ENCODE results near the gene CD79B.

The CD79B gene

DNA sequence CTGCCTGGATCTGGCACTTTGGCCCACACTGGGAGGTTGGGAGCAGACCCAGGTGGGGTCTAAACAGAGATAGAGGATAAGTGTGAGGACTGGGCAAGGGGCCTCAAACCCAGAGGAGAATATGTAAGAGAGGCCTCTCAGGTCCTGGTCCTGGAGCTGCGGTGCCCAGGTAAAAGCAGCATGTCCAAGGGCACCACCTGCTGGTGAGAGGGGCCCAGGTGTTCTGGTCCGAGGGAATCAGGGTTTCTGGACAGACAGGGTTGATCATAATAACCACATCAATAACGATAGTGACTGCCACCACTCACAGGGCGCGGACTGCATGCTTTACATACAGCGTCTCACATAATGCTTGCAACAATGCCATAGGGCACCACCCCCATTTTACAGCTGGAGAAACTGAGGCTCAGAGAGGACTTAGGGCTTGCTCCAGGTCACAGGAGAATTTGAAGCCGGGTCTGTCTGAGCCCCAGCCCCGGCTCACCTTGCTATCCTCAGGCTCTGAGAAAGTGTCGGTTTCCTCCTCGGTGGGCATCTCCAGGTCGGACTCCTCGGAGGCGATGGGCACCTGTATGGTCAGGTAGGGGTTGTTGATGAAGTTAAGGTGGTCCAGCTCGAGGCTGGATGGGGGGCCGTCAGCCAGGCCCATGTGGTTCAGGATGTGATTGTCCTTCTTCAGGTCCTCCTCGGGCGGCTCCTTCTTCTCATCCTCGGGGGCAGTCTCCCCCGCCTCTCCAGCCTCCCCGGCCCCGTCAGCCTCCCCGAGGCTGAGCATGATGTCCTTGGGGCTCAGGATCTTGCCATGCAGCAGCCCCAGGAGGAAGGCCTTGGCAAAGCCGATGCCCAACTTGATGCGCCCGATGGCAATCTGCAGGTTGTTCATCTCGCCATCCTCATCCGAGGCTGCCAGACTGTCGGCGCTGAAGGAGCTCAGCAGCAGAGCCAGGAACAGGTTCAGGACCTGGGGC, 19.1 kb upstream of the CD79B start:
- DNase-seq = no peak

DNA sequence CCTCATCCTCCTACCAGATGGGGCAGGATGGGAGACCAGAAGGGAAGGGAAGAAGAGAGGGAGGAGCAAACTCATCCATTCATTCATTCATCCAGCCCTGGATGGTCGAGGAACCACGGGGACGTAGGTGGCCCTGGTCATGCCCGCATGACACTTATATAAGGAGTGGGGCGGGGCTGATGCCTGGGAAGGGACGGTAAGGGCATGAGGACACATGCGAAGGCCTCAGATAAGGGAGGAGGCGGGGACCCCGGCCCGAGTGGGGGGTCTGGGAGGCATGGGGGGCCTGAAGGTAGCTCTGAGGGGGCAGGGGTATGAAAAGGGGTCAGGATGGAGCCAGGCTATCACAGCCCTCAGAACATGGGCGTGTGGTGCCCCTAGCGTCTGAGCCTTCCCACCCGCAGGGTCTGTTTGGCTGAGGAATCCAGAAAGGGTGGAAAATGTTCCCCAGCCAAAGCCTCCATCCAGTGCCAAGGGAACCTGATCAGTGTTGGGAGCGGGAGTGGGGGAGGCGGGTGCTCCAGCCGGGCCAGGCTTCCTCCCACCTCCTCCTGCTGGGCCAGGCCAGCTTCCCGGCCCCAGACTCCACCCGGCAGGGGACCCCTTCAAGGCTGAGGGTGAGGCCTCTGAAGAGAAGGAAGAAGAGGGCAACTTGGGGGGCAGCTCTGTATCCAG, 17.6 kb upstream of the CD79B start:
- no peak for DNase-seq

DNA sequence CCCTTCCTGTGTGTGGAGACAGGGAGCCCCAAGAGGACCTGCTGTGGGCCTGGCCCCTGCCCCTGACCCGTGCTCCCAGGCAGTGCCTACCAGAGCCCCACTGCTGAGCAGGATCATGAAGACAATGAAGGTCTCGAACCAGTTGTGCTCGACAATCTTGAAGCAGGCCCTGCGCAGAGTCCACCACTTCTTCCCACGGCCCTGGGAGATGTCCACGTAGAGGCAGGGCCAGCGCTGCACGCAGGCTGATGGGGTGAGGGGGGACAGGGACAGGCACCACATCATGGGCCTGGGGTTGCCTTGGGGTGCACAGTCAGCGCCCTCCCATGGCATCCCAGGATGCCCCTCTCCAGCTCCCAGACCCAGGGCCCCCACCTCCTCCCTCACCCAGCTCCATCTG, 16.4 kb upstream of the CD79B start:
- DNase-seq = no peak

DNA sequence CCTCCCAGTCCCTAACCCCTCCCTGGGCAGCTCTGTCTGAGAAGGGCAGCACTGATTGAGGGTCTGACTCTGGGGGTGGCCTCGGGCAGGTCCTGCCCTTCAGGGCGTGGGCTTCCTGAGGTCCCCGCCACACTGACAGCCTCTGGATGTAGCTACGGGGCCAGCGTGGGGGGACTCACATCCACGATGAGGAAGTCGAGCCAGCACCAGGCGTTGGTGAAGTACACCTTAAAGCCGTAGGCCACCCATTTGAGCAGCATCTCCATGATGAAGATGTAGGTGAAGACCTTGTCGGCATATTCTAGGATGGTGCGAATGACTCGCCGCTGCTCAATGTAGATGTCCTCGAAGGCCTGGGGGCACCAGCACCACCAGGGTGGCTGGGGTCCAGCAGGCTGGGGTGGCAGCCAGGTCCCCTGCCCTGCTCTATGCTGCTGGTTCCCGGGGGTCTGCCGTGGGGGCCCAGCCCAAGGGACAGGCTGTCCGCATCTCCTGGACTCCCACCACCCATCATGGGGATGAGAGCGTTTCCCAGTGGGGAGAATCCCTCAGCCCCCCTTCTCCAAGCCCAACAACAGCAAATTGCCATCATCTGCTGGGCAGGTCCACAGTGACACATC, 15.7 kb upstream of the CD79B start:
- no peak for DNase-seq

DNA sequence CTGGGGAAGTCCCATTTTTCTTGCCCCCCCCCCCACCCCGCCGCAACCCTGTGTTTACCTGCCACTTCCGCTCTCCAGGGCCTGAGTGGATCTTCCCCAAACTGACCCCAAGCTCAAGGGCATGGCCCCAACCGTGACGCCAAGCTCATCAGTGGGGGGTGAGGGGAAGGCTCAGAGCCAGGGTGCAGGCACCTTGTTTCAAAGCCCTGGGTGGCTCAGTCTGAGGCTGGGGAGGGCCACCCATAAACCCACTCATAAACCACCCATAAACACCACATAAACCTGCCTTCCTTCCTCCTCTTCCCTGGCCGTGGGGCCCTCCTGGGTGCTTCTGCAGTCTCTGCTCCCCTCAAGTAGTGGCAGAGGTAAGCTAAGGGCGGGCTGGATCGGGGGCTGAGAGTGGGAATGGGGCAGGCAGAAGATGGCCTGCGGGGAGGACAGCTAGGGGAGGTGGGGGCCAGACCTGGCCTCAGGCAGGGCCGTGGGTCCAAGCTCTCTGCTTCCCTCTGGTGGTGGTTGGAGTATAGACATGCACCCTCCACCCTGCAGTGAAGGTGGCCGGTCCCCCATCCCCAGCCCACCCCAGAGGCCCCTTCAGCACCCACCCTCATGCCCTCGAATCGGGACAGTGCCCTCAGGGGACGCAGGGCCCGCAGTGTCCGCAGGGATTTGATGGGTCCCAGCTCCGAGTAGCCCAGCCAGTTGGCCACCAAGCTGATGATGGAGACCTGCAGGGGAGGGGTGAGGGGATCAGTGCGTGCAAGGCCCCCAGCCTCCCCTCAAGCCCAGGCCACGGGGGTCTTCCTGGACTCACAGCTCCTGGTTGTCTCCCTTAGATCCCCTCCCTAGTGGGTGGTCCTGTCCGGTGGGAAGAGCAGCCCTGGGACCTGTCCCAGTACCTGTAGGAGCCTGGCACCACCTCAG, 14.6 kb upstream of the CD79B start:
- peak; percentile 69 for DNase-seq

DNA sequence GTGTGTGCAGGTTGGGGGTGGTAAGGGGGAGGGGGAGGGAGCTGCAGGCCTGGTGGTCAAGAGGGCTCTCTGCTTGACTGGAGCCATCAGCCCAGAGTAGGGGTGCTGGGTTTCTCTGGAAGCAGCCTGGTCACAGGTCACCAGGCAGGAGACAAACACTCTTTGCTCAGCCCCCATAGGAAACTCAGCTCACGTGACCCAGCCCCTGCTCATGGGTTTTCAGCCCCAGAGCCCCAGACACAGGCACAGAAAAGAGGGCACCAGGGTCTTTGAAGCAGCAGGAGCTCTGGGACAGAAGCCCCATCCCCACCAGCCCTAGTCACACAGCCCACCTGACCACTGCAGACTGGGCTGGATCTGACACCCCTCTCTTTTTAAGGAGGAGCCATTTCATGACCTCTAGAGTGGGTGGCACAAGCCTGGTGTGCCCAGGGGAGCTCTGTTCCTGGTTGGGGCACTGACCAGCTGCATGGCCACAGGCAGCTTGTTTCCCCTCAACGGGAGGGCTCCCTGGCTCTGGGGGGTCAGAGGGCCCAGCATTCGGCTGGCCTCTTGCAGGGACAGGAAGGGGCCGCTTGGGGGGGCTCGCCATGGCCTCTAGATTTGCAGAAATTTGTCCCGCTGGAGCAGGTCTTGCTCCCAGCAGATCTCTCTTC, 13.8 kb upstream of the CD79B start:
- no peak for DNase-seq

DNA sequence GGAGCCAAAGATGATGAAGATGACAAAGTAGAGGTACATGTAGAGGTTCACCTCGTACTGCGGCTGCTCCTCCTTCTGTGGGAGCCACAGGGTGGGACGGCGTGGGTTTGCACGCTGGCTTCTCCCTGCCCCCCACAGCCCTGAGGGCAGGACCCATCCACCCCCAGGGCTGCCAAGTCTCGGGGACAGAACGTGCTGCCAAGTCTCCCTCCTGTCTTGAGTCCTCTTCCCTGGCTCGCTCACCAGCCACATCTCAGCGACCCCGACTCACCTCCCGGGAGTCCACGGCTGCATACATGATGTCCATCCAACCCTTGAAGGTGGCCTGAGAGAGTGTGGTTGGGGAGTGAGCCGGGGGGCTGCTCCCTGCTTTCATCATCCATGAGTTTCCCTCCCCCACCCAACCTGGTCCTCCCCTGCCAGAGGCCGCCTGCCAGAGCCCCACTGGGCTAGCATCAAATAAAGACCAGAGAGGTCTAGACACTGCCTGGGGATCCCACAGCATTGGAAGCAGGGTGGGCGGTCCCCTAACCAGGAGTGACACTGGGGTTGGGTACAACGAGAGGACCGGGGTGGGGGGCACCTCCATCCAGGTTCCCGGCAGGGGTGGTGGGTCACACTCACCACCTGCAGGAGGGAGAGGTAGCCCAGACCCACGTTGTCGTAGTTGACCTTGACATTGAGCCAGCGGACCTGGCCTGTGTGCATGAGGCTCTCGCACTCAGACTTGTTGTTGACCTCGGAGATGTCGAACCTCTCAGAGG, 12.8 kb upstream of the CD79B start:
- DNase-seq = no peak

DNA sequence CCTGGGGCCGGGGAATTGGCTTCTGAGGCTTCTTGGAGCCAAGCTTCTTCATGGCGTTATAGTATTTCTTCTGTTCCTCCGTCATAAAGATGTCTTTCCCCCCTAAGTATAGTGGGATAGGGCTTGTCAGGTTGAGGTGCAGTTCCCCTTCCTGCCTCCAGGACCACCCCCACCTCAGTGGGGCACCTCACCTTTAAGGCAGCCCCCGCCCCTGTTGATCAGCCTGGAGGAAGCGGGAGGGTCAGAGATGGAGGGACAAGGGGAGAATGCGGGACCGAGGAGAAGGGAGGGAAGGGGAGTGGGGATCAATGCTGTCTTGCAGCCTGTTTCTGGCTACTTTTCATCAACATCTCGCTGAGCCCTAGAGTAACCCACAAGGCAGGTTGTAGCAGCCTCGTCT, 11.6 kb upstream of the CD79B start:
- no peak for DNase-seq

DNA sequence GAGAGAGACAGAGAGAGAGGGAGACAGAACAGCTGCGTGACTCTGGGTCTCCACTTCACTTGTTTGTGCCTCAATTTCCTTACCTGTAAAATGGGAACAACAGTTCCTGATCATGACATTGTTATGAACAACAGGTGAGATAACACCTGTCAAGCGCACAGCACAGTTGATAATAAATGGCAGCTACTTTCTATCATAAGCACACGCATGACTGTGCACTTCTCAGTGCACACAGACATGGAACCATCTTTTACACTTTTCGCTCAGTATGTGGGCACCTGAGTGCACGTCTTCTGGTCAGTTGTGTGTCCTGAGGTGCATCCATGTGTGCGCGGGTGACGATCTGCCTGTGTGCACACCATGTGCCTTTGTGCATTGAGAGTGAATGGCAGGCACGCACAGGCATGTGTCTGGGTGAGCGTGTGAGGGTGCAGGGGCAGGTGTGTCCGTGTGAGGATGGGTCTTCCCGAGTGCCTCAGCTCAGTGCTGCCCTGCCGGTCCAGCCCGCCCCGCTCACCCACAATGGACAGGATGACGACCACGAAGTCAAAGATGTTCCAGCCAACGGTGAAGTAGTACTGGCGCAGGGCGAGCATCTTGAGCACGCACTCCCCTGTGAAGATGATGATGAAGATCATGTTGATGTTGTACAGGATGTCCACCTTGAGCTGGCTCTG, 10.3 kb upstream of the CD79B start:
- DNase-seq = no peak

DNA sequence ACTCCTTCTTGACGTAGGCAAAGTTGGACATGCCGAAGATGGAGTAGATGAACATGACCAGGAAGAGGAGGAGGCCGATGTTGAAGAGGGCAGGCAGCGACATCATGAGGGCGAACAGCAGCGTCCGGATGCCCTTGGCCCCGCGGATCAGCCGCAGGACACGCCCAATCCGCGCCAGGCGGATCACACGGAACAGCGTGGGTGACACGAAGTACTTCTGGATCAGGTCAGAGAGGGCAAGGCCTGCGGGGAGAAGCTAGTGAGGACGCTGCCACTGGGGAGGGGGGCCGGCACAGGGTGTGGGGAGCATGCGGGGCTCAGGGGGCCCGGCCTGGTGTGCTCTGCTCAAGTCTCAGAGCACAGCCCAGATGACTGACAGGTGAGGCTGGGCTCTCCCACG, 9.6 kb upstream of the CD79B start:
- DNase-seq = no peak

DNA sequence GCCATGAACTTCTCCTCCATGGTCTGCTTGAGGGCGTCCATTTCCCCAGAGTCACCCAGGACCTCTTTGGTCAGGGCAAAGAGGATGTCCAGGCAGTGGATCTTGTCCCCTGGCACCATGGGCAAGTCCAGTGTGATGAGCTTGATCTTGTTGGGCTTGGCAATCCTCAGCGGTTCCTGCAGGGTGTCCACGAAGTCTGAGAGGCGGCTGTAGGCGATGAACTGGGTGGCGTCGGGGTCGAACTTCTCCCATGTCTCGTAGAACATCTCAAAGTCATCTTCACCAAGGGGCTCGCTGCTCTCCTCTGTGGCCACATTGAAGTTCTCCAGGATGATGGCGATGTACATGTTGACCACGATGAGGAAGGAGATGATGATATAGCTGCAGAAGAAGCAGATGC, 9.0 kb upstream of the CD79B start:
- DNase-seq = no peak

DNA sequence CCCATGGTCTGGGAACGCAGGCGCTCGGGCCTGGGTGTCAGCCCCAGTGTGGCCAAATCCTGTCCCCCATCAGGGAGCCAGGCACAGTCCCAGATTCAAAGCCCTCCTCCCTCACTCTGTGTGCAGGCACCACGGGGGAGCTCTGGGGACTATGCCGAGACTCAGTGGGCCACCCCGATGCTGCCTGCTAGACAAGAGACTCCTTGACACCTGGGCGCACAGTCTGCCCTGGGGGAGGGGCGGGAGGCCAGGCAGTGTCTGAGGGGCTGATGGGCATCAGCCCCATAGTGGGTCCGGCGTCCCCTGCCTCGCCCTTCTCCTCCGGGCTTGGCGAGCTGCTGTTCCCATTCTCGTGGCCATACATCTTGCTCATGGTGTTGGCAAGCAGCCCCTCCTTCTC, 8.5 kb upstream of the CD79B start:
- no peak for DNase-seq

DNA sequence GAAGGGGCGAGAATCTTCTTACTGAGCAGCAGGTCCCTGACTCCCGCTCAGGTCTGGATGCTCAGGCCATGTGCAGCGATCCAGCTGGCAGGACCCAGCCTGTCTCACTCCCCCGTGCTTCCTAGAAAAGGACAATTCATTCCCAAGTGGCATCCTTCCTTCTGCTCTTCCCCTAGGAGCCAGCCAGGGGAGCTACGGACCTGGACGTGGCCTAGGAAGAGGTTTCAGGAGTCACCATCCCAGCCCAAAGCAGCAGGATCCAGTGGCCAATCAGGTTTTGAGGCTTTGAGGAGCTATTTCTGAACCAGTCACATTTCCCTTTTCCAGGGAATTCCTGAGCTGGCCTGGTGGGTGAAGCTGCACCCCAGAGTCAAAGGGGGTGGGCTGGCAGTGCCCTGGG, 7.8 kb upstream of the CD79B start:
- no peak for DNase-seq

DNA sequence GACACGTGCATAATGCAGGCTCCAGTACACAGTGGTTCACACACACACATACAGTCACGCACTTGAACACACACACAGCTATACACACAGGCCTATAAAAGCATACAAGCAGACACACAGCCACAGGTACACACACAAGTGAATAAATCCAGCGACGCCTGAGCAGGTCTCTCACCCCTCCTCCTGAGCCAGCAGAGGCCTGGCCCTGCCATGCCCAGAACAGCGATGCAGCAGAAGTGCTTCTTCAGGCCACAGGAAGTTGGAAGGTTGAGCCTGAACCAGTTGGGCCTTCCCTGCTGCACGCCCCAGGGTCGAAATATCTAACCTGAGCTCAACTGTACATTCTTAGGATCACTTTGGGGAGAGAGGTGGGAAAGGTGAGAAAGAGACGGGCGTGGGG, 7.3 kb upstream of the CD79B start:
- no peak for DNase-seq

DNA sequence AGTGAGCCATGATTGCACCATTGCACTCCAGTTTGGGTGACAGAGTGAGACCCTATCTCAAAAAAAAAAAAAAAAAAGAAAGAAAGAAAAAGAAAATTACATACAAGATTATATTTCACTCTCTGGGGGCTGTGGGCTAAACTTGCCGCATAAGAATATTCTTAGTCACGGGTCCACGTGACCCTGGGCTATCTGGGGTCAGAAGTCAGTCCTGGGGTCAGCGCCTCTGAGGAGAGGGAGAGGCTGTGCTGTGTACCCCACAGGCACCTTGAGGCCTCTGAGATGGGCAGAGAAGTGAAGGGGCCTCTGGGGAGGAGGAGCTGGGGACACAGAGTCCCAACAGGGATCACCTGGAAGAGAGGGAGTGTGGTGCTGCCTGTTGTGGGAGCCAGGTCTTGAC, 5.8 kb upstream of the CD79B start:
- DNase-seq = no peak

DNA sequence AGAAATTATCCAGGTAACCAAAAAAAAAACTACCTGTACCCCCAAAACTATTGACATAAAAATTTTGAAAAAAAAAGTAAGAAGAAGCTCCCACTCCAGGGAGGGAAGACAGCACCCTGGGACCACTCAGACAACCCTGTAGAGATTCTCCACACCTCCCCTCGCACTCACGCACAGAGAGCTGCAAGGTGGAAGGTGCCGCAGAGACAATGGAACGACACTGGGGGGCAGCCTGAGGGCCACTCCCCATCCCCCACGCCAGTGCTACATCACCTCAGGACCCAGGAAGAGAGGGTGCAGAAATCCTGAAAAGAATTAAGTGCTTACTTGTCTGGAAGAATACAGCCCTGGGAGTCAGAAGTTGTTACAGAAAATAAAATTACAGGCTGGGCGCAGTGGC, 5.2 kb upstream of the CD79B start:
- no peak for DNase-seq

DNA sequence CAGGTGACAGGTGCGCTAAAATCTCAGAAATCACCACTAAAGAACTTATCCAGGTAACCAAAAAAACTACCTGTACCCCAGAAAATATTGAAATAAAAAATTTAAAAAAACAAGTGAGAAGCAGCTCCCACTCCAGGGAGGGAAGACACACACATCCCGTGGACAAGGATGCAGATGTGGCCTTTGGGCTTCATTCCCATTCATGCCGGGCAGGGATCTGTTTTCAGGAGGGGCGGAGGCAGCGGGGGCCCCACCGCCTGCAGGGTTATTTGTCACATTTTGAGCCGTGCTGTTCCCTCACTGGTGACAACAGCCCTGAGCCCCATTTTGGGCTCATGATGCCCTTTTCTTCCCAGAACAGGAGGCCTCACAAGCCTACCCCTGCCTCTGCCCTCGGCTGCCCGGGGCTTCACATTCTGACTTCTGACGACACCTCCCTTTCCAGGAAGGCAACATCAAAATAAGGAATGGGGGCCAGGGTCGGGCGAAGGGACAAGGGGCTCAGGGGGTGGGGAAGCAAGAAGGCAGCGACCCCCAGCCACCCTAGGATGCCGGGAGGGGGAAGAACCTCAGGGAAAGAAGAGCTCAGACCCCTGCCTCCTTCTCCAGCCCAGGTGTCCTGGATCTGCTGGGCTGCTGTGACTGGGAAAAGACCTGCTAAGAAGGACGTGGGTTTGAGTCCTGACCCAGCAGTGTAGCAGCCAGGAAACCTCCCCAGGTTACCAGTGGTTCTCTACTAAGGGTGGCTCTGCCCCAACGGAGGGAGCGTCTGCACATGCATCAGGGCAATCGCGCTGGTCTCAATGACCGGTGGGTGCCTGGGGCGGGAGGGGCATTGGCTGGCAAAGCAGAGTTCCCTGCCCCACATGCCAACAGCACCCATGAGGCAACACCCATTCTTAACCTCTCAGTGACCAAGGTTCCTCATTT, 2.3 kb upstream of the CD79B start:
- DNase-seq = no peak

DNA sequence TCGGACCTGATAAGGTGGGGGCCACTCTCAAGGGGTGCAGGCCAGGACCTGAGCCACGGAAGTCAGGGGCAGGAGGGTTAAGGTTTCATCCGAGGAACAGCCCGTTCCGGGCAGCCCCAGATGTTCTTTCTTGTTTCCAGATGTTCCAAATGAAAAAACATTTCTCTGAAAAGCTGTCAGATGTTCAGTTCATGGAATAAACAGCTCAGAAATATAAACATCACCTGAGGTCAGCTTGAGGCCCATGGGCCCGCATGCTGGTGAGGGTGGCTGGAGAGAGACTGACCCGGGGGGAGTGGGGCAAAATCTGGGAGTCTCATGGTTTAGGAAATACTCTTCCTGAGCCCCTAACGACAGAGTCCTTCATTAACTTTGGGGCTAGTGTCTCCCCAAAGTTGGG, 1.5 kb upstream of the CD79B start:
- no peak for DNase-seq

DNA sequence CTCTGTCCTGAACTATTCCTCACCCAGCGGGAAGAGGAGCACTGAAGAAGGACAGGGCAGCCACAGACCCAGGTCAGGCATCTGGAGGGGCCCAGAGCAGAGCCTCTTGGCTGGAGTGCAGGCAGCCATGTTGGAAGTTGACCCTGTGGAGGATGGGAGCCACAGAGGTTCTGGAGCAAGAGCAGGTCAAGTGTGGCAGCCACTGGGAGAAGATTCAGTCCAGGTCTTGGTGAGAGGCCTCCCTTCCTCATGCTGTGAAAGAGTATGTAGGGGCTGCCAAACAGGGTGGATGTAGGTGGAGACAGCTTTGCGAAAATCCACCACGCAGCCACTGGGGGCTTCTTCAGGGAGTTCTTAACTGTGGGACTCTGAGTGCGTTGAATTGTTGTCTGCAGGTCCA, 590 bp upstream of the CD79B start:
- no peak for DNase-seq

Data from stimulated activated CD4-positive, alpha-beta T cell treated with anti-CD3 and anti-CD28 coated beads, Interleukin-4, amount 100 ng/mL, for 24 hours (primary cell).